Measurements from ENCODE around the gene THTPA. TPM values are rescaled to one million over a fixed set of nuclear protein-coding genes. Genes with fewer than 3 reads are reported as not detected.

The THTPA gene
- total RNA-seq, 1 donor from 2014 or later: 4.6 TPM

- peak; percentile 59 to 61 for DNase-seq (ENCODE audit: low read depth in 2 of 2)
These were observed 11.3 kb downstream of the THTPA start, which contains the start of gene AP1G2 for GRCh38 chr14:23567186-23568020. TSS of gene AP1G2 (minus strand) at chr14:23567791. CDS start at chr14:23567314, 477 bp downstream.

- no peak for DNase-seq (ENCODE audit: low read depth in 2 of 2)
These were observed 12.0 kb downstream of the THTPA start for GRCh38 chr14:23568021-23568599.

- peak in 1 of 2 donors; percentile 21 for DNase-seq (ENCODE audit: low read depth in 2 of 2)
These were observed 12.7 kb downstream of the THTPA start for GRCh38 chr14:23568600-23569331.

GRCh38 chr14:23569443-23570151 lies 13.5 kb downstream of the THTPA start:
- DNase-seq (ENCODE audit: low read depth in 2 of 2): no peak

GRCh38 chr14:23570806-23571483 lies 14.9 kb downstream of the THTPA start:
- DNase-seq (ENCODE audit: low read depth in 2 of 2): no peak

GRCh38 chr14:23571701-23572523 lies 15.8 kb downstream of the THTPA start:
- DNase-seq (ENCODE audit: low read depth in 2 of 2): no peak

- DNase-seq (ENCODE audit: low read depth in 2 of 2): no peak
These were observed 16.4 kb downstream of the THTPA start for GRCh38 chr14:23572524-23572828.

- no peak for DNase-seq (ENCODE audit: low read depth in 2 of 2)
These were observed 16.8 kb downstream of the THTPA start for GRCh38 chr14:23572836-23573235.

- no peak for DNase-seq (ENCODE audit: low read depth in 2 of 2)
These were observed 17.4 kb downstream of the THTPA start for GRCh38 chr14:23573384-23574015.

- DNase-seq (ENCODE audit: low read depth in 2 of 2): no peak
These were observed 21.1 kb downstream of the THTPA start for GRCh38 chr14:23577004-23577681.

- DNase-seq (ENCODE audit: low read depth in 2 of 2): no peak
These were observed 21.8 kb downstream of the THTPA start for GRCh38 chr14:23577710-23578392.

- no peak for DNase-seq (ENCODE audit: low read depth in 2 of 2)
These were observed 22.7 kb downstream of the THTPA start, which contains the start of gene JPH4 for GRCh38 chr14:23578560-23579310. TSS of gene JPH4 (minus strand) at chr14:23578790. CDS start at chr14:23577453, 1,337 bp downstream.

GRCh38 chr14:23579311-23579630 lies 23.2 kb downstream of the THTPA start:
- DNase-seq (ENCODE audit: low read depth in 2 of 2): no peak

GRCh38 chr14:23579739-23580138 lies 23.7 kb downstream of the THTPA start:
- DNase-seq (ENCODE audit: low read depth in 2 of 2): no peak

- DNase-seq (ENCODE audit: low read depth in 2 of 2): no peak
These were observed 24.3 kb downstream of the THTPA start for GRCh38 chr14:23580152-23580926.

- DNase-seq (ENCODE audit: low read depth in 2 of 2): no peak
These were observed 24.8 kb downstream of the THTPA start for GRCh38 chr14:23580948-23581281.
